ENCODE data around the gene LITAF.

DNA sequence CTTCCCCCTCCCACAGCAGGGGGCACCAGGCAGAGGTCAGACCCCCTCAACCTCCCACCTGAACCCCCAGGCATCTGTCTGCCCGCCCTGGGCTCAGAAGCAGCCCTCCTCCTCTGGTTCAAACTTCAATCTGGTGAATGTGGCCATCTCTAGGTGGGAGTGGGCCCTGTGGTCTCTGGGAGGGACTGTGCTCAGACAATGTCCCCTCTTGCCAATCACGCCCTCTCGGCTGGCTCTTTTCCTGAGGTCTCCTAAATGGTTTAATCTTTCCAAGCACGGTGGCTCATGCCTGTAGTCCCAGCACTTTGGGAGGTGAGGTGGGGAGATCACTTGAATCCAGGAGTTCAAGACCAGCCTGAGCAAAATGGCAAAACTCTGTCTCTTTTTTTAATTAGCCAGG is 15.2 kb downstream of the LITAF start:
- TF ChIP-seq MAX (IDR thresholded peaks at IDR 0.05; ENCODE audit: low read depth) = no peak
- TF ChIP-seq CTCF (IDR thresholded peaks at IDR 0.05) = no peak
- TF ChIP-seq SMC3 (IDR thresholded peaks at IDR 0.05; ENCODE audit: low read depth, low read length) = no peak
- TF ChIP-seq, protein P1, sequence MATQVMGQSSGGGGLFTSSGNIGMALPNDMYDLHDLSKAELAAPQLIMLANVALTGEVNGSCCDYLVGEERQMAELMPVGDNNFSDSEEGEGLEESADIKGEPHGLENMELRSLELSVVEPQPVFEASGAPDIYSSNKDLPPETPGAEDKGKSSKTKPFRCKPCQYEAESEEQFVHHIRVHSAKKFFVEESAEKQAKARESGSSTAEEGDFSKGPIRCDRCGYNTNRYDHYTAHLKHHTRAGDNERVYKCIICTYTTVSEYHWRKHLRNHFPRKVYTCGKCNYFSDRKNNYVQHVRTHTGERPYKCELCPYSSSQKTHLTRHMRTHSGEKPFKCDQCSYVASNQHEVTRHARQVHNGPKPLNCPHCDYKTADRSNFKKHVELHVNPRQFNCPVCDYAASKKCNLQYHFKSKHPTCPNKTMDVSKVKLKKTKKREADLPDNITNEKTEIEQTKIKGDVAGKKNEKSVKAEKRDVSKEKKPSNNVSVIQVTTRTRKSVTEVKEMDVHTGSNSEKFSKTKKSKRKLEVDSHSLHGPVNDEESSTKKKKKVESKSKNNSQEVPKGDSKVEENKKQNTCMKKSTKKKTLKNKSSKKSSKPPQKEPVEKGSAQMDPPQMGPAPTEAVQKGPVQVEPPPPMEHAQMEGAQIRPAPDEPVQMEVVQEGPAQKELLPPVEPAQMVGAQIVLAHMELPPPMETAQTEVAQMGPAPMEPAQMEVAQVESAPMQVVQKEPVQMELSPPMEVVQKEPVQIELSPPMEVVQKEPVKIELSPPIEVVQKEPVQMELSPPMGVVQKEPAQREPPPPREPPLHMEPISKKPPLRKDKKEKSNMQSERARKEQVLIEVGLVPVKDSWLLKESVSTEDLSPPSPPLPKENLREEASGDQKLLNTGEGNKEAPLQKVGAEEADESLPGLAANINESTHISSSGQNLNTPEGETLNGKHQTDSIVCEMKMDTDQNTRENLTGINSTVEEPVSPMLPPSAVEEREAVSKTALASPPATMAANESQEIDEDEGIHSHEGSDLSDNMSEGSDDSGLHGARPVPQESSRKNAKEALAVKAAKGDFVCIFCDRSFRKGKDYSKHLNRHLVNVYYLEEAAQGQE (IDR thresholded peaks at IDR 0.05; ENCODE audit: low read depth, low read length) = no peak
- TF ChIP-seq RAD21 (IDR thresholded peaks at IDR 0.05; ENCODE audit: low read length) = no peak
- TF ChIP-seq EP300 (IDR thresholded peaks at IDR 0.05; ENCODE audit: borderline replicate concordance in 1 of 2, low read depth in 1 of 2, low read length in 1 of 2) = no peak
- TF ChIP-seq GATA2 (CRISPR knock-in tag; IDR thresholded peaks at IDR 0.05) = no peak
- no peak for TF ChIP-seq EZH2phosphoT487 (IDR thresholded peaks at IDR 0.05; ENCODE audit: borderline replicate concordance, low read depth)

Data from SK-N-SH (cell line).